ENCODE measurements around the gene RTN1.

DNA sequence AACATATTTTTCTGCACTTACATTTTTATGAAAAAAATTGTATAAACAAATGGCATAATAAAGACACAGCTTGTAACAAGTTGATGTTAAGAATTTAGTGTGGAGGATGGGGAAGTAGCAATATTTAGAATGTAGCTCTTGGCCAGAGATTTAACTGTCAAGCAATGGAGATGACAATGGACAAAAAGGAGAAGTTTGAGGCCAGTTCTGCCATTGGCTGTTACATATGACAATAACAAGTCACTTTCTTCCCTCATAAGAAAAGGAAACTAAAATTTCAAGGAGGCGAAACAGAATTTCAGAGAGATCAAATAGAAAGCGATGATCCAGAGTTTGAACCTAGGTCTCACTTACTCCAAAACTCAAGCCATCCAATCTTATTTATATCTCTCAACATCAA, 171.1 kb downstream of the RTN1 start:
- TF ChIP-seq, protein P1, sequence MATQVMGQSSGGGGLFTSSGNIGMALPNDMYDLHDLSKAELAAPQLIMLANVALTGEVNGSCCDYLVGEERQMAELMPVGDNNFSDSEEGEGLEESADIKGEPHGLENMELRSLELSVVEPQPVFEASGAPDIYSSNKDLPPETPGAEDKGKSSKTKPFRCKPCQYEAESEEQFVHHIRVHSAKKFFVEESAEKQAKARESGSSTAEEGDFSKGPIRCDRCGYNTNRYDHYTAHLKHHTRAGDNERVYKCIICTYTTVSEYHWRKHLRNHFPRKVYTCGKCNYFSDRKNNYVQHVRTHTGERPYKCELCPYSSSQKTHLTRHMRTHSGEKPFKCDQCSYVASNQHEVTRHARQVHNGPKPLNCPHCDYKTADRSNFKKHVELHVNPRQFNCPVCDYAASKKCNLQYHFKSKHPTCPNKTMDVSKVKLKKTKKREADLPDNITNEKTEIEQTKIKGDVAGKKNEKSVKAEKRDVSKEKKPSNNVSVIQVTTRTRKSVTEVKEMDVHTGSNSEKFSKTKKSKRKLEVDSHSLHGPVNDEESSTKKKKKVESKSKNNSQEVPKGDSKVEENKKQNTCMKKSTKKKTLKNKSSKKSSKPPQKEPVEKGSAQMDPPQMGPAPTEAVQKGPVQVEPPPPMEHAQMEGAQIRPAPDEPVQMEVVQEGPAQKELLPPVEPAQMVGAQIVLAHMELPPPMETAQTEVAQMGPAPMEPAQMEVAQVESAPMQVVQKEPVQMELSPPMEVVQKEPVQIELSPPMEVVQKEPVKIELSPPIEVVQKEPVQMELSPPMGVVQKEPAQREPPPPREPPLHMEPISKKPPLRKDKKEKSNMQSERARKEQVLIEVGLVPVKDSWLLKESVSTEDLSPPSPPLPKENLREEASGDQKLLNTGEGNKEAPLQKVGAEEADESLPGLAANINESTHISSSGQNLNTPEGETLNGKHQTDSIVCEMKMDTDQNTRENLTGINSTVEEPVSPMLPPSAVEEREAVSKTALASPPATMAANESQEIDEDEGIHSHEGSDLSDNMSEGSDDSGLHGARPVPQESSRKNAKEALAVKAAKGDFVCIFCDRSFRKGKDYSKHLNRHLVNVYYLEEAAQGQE (IDR thresholded peaks at IDR 0.05; ENCODE audit: insufficient replicate concordance, low read depth): no peak
- TF ChIP-seq, protein P2, sequence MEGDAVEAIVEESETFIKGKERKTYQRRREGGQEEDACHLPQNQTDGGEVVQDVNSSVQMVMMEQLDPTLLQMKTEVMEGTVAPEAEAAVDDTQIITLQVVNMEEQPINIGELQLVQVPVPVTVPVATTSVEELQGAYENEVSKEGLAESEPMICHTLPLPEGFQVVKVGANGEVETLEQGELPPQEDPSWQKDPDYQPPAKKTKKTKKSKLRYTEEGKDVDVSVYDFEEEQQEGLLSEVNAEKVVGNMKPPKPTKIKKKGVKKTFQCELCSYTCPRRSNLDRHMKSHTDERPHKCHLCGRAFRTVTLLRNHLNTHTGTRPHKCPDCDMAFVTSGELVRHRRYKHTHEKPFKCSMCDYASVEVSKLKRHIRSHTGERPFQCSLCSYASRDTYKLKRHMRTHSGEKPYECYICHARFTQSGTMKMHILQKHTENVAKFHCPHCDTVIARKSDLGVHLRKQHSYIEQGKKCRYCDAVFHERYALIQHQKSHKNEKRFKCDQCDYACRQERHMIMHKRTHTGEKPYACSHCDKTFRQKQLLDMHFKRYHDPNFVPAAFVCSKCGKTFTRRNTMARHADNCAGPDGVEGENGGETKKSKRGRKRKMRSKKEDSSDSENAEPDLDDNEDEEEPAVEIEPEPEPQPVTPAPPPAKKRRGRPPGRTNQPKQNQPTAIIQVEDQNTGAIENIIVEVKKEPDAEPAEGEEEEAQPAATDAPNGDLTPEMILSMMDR (IDR thresholded peaks at IDR 0.05; ENCODE audit: insufficient read depth, low read length): no peak
- TF ChIP-seq POLR2AphosphoS5 (IDR thresholded peaks at IDR 0.05; ENCODE audit: low read depth) (no peak), GABPA (IDR thresholded peaks at IDR 0.05; ENCODE audit: low read depth) (no peak)

Measured in HL-60 (cell line).